HCT116 (cell line): ENCODE results near the gene EPGN. TPM values are rescaled to one million over a fixed set of nuclear protein-coding genes. Genes with fewer than 3 reads are reported as not detected.

Experiments
- ATAC-seq: fragments of 200-7000 bp; cut with Tn5 transposase; 2 replicates; pipeline ENCODE4 v1.9.1; 2020; ENCODE audit warnings: mild to moderate bottlenecking, moderate library complexity
- BruUV-seq: library from RNA; stranded (reverse); fragments of 400-500 nt; replicated peaks from 2 replicates; lab custom pipeline; 2021; lab: Mats Ljungman, UMichigan
- CTCF ChIA-PET: fragments of 300-600 bp; sonication (Branson Sonifier 250); formaldehyde crosslinking; loops from one replicate; lab custom pipeline; 2021; ENCODE audit warnings: antibody characterized with exemption; lab: Charles Lee
- POLR2A ChIA-PET: fragments of 300-600, 350-600 bp; sonication (Branson Sonifier 250); formaldehyde crosslinking; loops from one replicate; lab custom pipeline; 2021; ENCODE audit warnings: antibody characterized with exemption; lab: Charles Lee
- RAD21 ChIA-PET, 2 experiments: fragments of 300-600 bp; sonication (Branson Sonifier 250); formaldehyde crosslinking; loops; one replicate each; lab custom pipeline; 2023; ENCODE audit warnings: low total read pairs in 2 of 2; ENCODE audit not compliant: uncharacterized antibody in 2 of 2, unreplicated experiment in 2 of 2, low non-redundant PET in 1 of 2; lab: Charles Lee
- DNase-seq: peaks from one replicate; pipeline ENCODE4 v3.0.0-alpha.2; 2010; ENCODE audit warnings: low read depth, low spot score
- H2AFZ ChIP-seq: fragments of 200-600 bp; shearing (Covaris generic), sonication (generic); 2 replicates; pipeline ENCODE4 v1.6.1; 2017; ENCODE audit warnings: low read depth, mixed run types, mixed read lengths, antibody characterized with exemption, low read length; ENCODE audit not compliant: poor library complexity, severe bottlenecking
- H3K27ac ChIP-seq: 2 replicates; pipeline ENCODE4 v1.5.1; 2012; ENCODE audit warnings: low read depth, low read length
- H3K27me3 ChIP-seq: fragments of 200-600 bp; sonication (generic); 2 replicates; pipeline ENCODE4 v1.6.1; 2016; ENCODE audit warnings: mixed run types, low read length, mixed read lengths; ENCODE audit not compliant: insufficient read depth
- H3K36me3 ChIP-seq, 2 experiments: fragments of 200-500 bp in 1 of 2; fragments of 200-600 bp in 1 of 2; sonication (Bioruptor generic) in 1 of 2; sonication (generic) in 1 of 2; 2 replicates each; pipeline versions ENCODE4 v1.5.1 to v1.6.1; 2014 to 2016; ENCODE audit warnings: low read length in 2 of 2, inconsistent platforms in 1 of 2, mixed read lengths in 1 of 2, mixed run types in 1 of 2; ENCODE audit not compliant: insufficient read depth in 2 of 2, control insufficient read depth in 1 of 2
- H3K4me1 ChIP-seq, 2 experiments: fragments of 200-600 bp in 1 of 2; sonication (generic) in 1 of 2; 2 replicates each; pipeline versions ENCODE4 v1.5.1 to v1.6.1; 2012 to 2017; ENCODE audit warnings: low read length in 2 of 2, inconsistent platforms in 1 of 2, mild to moderate bottlenecking in 1 of 2, mixed read lengths in 1 of 2, mixed run types in 1 of 2, moderate library complexity in 1 of 2; ENCODE audit not compliant: insufficient read depth in 2 of 2, control insufficient read depth in 1 of 2
- H3K4me2 ChIP-seq: fragments of 200-600 bp; sonication (generic); 2 replicates; pipeline ENCODE4 v1.6.1; 2017; ENCODE audit warnings: mixed run types, low read length, mixed read lengths
- H3K4me3 ChIP-seq, 2 experiments: fragments of 200-600 bp in 1 of 2; sonication (generic) in 1 of 2; replicated peaks in 1 of 2; 2 replicates each; pipeline ENCODE4 v1.5.1; 2011 to 2016; ENCODE audit warnings: low read length in 2 of 2, control low read depth in 1 of 2, low read depth in 1 of 2, mild to moderate bottlenecking in 1 of 2, mixed read lengths in 1 of 2, mixed run types in 1 of 2
- H3K79me2 ChIP-seq: fragments of 200-600 bp; sonication (generic); 2 replicates; pipeline ENCODE4 v1.6.1; 2017; ENCODE audit warnings: mild to moderate bottlenecking, mixed run types, low read length, moderate library complexity, mixed read lengths; ENCODE audit not compliant: insufficient read depth
- H3K9ac ChIP-seq: fragments of 200-600 bp; sonication (generic); 2 replicates; pipeline ENCODE4 v1.6.1; 2016; ENCODE audit warnings: low read length, mixed read lengths
- H3K9me2 ChIP-seq: fragments of 200-600 bp; sonication (generic), shearing (Covaris generic); 2 replicates; pipeline ENCODE4 v1.6.1; 2017; ENCODE audit warnings: mixed run types, mild to moderate bottlenecking, moderate library complexity; ENCODE audit not compliant: insufficient read depth
- H3K9me3 ChIP-seq, 2 experiments: fragments of 200-500 bp in 1 of 2; fragments of 200-600 bp in 1 of 2; sonication (Bioruptor generic) in 1 of 2; sonication (generic) in 1 of 2; 2 replicates each; pipeline ENCODE4 v1.6.1; 2014 to 2017; ENCODE audit warnings: low read length in 2 of 2, mixed read lengths in 2 of 2, inconsistent platforms in 1 of 2, low read depth in 1 of 2, mild to moderate bottlenecking in 1 of 2, mixed run types in 1 of 2, moderate library complexity in 1 of 2; ENCODE audit not compliant: control insufficient read depth in 1 of 2, insufficient read depth in 1 of 2
- H4K20me1 ChIP-seq: fragments of 200-600 bp; sonication (generic), shearing (Covaris generic); 2 replicates; pipeline ENCODE4 v1.6.1; 2017; ENCODE audit warnings: mixed run types, mild to moderate bottlenecking, moderate library complexity; ENCODE audit not compliant: insufficient read depth
- ELF1 ChIP-seq: IDR thresholded peaks from 2 replicates; pipeline ENCODE4 v1.6.1; 2012; ENCODE audit warnings: low read depth, borderline replicate concordance
- EZH2 ChIP-seq: fragments of 200-600 bp; sonication (generic); IDR thresholded peaks from 2 replicates; pipeline ENCODE4 v1.6.1; 2017; ENCODE audit warnings: antibody characterized with exemption, mixed run types
- FOSL1 ChIP-seq: IDR thresholded peaks from 2 replicates; pipeline ENCODE4 v1.6.1; 2012; ENCODE audit warnings: low read depth
- RAD21 ChIP-seq: IDR thresholded peaks from 2 replicates; pipeline ENCODE4 v1.6.1; 2012; ENCODE audit warnings: low read depth, mild to moderate bottlenecking
- SIN3A ChIP-seq: IDR thresholded peaks from 2 replicates; pipeline ENCODE4 v1.6.1; 2012; ENCODE audit warnings: low read depth
- SRF ChIP-seq: IDR thresholded peaks from 2 replicates; pipeline ENCODE4 v1.6.1; 2012; ENCODE audit warnings: low read depth
- ZBTB33 ChIP-seq: IDR thresholded peaks from 2 replicates; pipeline ENCODE4 v1.6.1; 2011; ENCODE audit warnings: mild to moderate bottlenecking, low read length, moderate library complexity; ENCODE audit not compliant: insufficient replicate concordance; ENCODE audit errors: extremely low read depth
- ZNF274 ChIP-seq: fragments of 200-500 bp; sonication (Bioruptor generic); IDR thresholded peaks from 2 replicates; pipeline ENCODE4 v1.6.1; 2014; ENCODE audit warnings: mild to moderate bottlenecking, low read depth, low read length, inconsistent platforms
- intact Hi-C: fragments of 100-400 bp; cut with micrococcal nuclease; formaldehyde crosslinking; loops from 2 replicates; pipeline ENCODE4 v1.10.0; 2022
- total RNA-seq: library from RNA; stranded (reverse); gene quantifications from one replicate; pipeline ENCODE4 v1.2.1, GENCODE V29; 2021; ENCODE audit not compliant: unreplicated experiment
- TF ChIP-seq, protein P1 (sequence below), 3 experiments: fragments of 200-600 bp in 1 of 3; sonication (generic) in 1 of 3; IDR thresholded peaks in 2 of 3; conservative IDR thresholded peaks in 1 of 3; 2 replicates each; pipeline ENCODE4 v1.5.1; 2012 to 2017; ENCODE audit warnings: low read depth in 2 of 3, low read length in 2 of 3, antibody characterized with exemption in 1 of 3, borderline replicate concordance in 1 of 3, control low read depth in 1 of 3, mild to moderate bottlenecking in 1 of 3, mixed read lengths in 1 of 3, mixed run types in 1 of 3, moderate library complexity in 1 of 3; ENCODE audit not compliant: insufficient read depth in 1 of 3

Gene EPGN
- total RNA-seq, 1 experiment from 2014 or later, result 1.5 TPM

DNA sequence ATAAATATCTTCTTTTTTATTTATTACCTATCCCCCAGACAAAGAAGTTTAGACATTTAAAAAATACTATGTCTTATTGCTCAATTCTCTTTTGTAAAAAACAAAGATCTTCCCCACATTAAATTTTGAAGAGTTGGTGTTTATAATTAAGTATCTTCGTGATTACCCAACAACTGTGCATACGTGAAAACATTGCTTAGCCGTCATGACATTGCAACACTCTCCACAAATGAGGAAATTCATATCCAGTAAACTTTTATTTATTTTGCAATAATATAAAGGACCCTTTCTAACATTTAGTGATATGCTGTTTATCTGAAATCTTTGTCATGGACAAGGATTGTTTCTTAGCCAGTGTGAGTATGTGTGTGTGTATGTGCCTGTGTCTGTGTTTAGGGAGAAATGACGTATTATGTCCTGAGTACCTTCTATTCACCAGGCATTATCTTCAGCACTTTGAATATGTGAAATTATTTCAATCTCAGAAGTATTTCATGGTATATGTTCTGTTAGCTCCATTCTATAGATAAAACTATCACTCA, 30.6 kb downstream of the EPGN start:
- no TSS peak for BruUV-seq
- CTCF ChIA-PET, result no interaction called here
- peaks cover 0 to under 1% of the 10 kb centered on the region in 2 experiments; a peak in 2 of 4 replicates for H3K9me3 ChIP-seq
- no peaks in the 10 kb centered on the region for H3K79me2 ChIP-seq
- no peaks in the 10 kb centered on the region for H3K4me1 ChIP-seq
- TF ChIP-seq RAD21 (no peak), SRF (no peak), SIN3A (no peak), EZH2 (no peak), FOSL1 (no peak), ZNF274 (no peak), ZBTB33 (no peak), ELF1 (no peak)
- TF ChIP-seq, protein P1, sequence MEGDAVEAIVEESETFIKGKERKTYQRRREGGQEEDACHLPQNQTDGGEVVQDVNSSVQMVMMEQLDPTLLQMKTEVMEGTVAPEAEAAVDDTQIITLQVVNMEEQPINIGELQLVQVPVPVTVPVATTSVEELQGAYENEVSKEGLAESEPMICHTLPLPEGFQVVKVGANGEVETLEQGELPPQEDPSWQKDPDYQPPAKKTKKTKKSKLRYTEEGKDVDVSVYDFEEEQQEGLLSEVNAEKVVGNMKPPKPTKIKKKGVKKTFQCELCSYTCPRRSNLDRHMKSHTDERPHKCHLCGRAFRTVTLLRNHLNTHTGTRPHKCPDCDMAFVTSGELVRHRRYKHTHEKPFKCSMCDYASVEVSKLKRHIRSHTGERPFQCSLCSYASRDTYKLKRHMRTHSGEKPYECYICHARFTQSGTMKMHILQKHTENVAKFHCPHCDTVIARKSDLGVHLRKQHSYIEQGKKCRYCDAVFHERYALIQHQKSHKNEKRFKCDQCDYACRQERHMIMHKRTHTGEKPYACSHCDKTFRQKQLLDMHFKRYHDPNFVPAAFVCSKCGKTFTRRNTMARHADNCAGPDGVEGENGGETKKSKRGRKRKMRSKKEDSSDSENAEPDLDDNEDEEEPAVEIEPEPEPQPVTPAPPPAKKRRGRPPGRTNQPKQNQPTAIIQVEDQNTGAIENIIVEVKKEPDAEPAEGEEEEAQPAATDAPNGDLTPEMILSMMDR (IDR thresholded peaks at IDR 0.05 in 2 of 3, conservative IDR thresholded peaks at IDR 0.05 in 1 of 3; ENCODE audit: borderline replicate concordance in 1 of 3, insufficient read depth in 1 of 3, low read depth in 2 of 3, low read length in 2 of 3), result no peak
- TF ChIP-seq, all 23 proteins: peak for 0
- Histone ChIP-seq H3K36me3 (no peaks in the 10 kb centered on the region), H3K9me2 (no peaks in the 10 kb centered on the region), H2AFZ (no peak overlapping the region), H4K20me1 (no peaks in the 10 kb centered on the region), H3K9ac (no peak overlapping the region), H3K4me3 (no peak overlapping the region), H3K4me2 (no peak overlapping the region), H3K27me3 (no peaks in the 10 kb centered on the region), H3K27ac (no peak overlapping the region)
- ATAC-seq (no peak), DNase-seq (no peak)
- intact Hi-C loops, result no loop called here
- ChIA-PET POLR2A (interaction anchor here (0.7 to 1.5 kb wide), 2 partner anchors 10 to 535 kb away, joined by 3 read pairs; no protein-coding TSS in a partner anchor), RAD21 (no interaction called here)
